DMS153 (cell line): Measurements from ENCODE around the gene MARCHF9.

Experiments used
- DNase-seq: peaks from one replicate; lab custom pipeline; 2025; lab: John Stamatoyannopoulos, UW

MARCHF9 gene

GRCh38 chr12:57800965-57801364, 46.1 kb downstream of the MARCHF9 start:
- no peak for DNase-seq

- no peak for DNase-seq
Measured at GRCh38 chr12:57802607-57803006, 47.7 kb downstream of the MARCHF9 start.

GRCh38 chr12:57803319-57803893, 48.5 kb downstream of the MARCHF9 start:
- peak; percentile 24 for DNase-seq

GRCh38 chr12:57806677-57807076, 51.8 kb downstream of the MARCHF9 start:
- DNase-seq: no peak

- DNase-seq: no peak
Measured at GRCh38 chr12:57807285-57807684, 52.4 kb downstream of the MARCHF9 start.

DNA sequence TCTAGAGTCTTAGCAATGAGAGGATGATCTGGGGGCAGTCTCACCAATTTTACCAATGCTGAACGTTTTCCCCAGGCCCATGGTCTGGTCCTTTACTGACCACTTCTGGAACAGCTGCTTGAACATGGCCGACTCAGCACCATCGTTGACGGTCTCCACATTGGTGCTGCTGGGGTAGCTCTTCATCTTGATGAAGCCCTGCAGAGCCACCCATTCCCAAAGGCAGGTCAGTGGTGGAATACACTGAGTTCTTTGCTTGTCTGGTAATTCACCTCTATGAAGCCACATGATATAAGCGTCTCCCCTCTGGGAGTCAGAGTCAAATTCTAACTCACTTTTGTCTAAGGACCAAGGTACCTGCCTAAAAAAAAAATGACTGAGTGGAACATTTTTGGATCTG, 53.4 kb downstream of the MARCHF9 start:
- no peak for DNase-seq

- no peak for DNase-seq
Measured at GRCh38 chr12:57809425-57809824, 54.5 kb downstream of the MARCHF9 start.
